NCI-H460 (cell line): ENCODE results near the gene DNAJC7. TPM values are rescaled to one million over a fixed set of nuclear protein-coding genes. Genes with fewer than 3 reads are reported as not detected.

ENCODE experiments used
- DNase-seq: peaks from one replicate; pipeline ENCODE4 v3.0.0-alpha.2; 2016; ENCODE audit warnings: low read depth; ENCODE audit errors: extremely low read depth
- total RNA-seq: library from RNA; depleted of rRNA; stranded (reverse); fragments of >200 nt; shearing (Covaris generic); gene quantifications from 2 replicates; pipeline ENCODE4 v1.2.3, GENCODE V29; 2014

DNAJC7 gene
- total RNA-seq, 1 experiment from 2014 or later: 109 TPM

DNA sequence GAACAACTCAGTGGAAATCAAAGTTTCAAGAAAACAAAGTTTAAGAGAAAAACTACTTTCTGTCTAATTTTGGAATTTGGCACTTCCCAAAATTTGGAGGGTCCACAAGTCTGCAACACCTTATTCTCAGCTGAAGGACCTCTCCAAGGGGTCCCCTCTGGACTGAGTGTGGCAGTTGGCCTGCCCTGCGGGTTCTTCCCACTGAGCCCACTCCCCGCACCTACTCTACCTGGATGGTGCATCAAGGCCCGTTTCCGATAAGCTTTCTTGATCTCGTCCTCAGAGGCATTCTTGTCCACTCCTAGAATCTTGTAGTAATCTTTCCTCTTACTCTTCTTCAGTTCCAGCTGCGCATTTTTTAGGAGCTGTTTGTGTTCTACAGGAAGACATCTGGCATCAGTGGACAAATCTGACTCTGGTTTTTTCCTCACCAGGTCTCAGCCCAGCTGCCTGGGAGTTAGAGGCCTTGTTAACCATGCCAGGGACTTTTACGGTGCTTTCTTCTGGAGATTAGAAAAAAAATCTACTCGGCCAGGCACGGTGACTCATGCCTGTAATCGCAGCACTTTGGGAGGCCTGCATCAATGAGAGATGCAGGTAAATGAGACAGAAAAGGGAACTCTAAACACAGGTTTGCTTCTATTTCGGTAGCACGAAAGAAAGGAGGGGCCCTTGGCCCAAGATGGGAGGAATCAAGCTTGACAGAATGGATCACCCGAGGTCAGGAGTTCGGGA, 35.0 kb downstream of the DNAJC7 start:
- no peak for DNase-seq

DNA sequence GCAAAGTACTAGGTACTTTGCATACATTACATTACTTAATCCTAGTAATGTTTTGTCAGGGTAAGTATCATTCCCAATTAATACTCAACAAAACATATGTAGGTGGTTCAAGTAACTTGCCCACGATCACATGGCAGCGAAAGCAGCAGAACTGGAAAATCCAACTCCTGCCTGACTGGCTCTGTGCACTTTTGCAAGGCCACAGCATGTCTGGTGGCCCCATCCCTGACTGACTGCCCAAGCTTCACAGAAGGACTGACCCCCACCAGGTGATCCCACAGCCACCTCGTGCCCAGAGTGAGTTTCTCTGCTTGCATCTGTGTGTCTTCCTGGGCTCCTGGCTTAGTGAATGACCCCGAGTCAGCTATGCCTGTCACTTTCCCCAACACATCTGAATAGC, 39.2 kb downstream of the DNAJC7 start:
- no peak for DNase-seq

DNA sequence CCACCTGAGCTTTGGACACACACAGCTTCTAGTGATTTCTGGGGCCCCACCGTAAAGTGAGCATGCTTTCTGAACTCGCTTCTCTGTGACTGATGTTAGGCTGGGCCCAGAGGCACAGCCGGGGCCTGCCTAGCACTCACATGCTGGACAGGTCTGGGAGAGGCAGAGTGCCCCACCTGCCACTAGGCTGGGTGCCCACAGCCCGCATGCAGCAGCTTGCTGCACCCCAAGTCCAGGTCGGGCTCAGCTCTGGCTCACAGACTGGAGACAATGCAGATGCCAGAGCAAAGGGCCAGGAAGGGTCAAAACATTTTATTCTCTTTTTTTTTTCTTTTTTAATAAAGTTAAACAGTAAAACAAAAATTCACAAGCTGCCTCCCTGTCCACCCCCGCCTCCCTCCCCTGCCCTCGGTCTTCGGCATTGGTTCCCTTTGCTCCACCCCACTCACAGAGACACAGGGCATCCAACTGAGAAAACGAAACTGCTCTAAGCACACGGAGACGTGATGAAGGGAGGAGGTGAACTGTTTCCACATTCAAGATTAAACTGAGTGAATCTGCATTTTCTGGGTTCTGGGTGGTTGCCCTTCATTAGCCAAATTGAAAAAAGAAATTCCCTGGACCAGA, 41.0 kb downstream of the DNAJC7 start:
- DNase-seq: no peak

DNA sequence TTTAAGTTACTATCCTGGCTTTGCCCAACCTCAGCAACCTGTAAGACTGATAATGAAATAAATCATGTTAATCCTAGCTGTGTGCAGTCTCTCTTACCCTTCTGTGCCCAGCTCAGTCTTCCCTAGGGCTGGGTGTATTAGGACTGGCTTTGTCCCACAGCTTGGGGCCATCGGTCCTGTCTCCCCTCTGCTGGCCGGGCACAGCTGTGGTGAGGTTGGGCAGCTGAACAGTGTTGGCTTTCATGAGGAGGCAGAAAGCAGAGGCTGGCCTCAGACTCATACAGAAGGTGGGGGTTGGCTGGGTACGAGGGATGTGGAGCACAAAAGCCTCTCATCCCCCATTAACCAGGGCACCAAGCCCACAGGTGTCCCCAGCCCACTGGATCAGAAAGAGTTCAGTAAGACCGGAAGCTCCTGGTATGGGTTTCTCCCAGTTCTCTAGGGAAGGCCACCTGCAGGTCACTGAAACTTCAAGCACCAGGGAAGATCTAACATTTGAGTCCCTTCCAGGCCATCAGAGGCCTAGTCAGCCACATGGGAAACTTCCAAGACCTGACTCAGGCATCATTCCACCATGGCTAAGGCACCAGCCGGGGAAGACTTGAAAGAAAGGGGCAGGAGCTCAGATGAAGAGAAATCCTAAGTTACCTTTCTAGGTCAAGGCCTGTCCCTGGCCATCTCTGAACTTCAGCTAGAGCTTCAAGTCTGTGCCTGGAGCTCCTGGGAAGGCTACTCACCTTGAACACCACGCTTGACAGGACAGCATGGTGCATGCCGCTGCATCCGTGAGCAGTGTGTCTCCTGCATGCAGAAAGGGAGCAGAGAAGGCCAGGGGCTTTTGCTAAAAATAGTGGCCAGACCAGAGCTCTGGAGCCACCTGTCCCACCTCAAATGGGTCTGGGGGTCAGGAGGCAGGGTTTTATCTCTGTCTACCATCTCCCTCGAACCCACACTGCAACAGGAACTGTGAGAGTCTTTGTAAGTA, 41.8 kb downstream of the DNAJC7 start:
- DNase-seq: no peak

DNA sequence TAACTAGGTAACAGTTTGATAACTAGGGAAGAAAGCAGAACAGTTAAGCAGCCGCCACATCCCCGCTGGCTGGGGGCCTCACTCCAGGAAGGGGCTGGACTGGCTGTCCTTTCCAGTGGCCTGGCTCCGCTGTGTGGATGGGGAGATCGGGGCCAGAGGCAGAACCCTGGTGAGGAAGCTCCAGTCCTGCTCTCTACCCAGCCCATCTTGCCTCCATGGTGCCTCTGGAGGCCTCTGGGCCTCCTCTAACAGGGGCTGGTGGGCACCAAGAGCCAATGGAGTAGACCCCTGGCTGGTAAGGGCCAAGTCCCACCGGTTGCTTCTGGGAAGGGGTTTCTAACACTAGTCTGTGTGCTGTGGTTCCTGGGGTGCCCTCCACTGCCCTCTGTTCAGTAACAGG, 42.6 kb downstream of the DNAJC7 start:
- no peak for DNase-seq

DNA sequence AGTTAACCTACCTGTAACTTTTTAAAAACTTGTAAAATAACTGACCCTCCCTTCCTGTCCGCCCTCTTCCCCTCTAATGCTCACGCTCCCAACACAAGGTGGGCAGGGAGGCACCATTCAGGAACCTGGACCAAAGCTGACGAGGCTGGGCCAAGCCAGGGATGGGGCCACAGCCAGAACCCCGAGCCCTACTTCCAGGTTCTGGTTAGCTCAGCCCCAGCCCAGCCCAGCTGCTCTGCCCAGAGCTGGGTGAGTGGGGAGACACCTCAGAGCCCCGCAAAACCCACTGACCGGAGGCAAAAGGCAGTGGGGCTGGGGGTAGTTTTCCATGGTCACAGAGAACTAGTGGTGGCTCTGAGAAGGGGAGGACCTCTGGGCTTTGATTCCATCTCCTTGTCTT, 43.2 kb downstream of the DNAJC7 start:
- DNase-seq: no peak

DNA sequence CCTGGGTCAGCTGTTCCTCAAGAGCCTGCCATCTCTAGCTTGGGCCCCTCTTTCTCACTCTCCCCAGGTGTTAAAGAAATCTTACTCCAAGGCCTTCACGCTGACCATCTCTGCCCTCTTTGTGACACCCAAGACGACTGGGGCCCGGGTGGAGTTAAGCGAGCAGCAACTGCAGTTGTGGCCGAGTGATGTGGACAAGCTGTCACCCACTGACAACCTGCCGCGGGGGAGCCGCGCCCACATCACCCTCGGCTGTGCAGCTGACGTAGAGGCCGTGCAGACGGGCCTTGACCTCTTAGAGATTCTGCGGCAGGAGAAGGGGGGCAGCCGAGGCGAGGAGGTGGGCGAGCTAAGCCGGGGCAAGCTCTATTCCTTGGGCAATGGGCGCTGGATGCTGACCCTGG, 43.8 kb downstream of the DNAJC7 start:
- DNase-seq: no peak

DNA sequence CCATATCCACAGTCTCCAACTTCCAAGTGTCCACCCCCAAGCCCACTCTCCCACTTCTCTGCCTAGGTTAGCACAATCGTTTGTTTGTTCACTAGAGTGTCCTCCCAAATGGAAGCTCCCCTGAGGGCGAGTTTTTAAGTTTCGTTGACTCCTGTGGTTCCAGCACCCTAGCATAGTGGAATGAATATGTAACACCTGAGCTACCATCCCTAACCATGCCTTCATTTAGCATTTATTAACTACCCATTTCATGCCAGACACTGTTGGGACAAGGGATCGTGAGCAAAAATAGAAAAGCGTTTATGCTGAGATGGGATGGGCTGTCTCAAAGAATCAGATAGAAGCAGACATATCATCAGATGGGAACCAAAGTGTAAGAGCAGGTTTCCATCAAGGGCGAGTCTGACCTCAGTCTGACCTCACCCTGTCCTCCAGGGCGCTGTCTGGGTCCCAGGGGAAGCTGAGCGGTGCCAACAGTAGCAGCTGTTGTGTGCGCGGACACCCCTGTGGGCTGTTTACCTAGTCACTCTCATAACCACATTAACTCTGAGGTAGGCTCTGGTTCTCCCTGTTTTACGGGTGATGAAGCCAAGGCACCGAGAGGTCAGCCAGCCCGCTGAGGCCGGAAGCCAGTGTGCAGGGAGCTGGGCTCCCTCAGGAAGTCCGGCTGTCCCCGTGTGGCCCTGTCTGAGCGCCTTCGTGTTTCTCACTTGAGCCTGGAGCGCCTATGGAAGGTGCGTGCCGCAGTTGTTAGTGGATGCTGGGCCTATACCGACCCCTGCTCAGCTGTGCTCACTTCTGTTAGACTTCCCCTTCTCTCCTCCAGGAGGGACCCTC, 44.5 kb downstream of the DNAJC7 start:
- no peak for DNase-seq

DNA sequence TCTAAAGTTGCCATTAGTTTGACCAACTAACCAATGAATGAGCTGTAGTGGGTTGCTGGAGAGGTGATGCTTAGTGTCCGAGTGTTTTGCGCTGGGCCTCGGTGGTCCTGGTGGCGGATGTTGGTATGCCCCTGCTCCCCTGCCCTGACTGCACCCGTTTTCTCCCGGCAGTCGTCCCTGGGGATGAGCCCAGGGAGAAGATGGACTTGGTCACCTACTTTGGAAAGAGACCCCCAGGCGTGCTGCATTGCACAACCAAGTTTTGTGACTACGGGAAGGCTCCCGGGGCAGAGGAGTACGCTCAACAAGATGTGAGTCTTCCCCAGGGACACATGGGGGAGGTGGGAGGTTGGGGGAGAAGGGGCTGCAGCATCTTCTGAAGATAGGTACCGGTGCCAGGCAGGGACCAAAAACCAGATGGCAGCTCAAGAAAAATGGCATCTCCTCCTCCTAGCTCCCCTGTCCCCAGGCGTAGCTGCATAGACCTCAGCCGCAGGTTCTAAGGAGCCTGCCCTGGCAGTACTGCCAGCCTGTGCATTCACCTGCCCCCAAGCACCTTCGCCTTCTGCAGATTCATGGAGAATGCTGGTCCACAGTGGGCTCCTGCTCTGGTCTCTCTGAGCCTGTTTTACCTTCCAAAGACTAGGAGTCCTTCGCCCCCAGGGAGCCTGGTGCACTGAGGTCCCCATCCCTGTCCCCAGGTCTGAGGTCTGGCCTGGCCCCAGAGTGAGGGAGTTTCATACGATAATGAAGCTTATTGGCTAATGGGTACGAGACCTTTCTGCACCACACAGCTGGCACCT, 45.3 kb downstream of the DNAJC7 start:
- DNase-seq: no peak

DNA sequence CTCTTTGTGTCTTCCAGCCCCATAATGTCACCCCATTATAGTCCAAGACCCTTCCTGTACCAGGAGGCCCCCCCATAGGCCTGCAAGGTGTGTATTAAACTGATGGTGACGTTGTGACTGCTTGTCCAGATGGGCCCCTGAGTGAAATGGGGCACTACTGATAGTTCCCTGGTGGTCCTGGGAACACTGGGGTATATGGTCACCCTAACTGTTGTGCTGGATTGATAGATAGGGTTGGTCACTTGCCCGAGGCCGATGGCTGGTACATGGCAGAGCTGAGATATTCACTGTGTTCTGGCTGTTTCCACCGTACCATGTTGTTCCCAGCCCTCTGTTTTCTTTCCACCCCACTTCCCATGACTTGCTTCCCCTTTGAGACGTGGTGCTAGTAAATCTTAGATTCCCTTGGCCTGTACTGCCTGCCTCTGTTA, 46.3 kb downstream of the DNAJC7 start:
- no peak for DNase-seq

DNA sequence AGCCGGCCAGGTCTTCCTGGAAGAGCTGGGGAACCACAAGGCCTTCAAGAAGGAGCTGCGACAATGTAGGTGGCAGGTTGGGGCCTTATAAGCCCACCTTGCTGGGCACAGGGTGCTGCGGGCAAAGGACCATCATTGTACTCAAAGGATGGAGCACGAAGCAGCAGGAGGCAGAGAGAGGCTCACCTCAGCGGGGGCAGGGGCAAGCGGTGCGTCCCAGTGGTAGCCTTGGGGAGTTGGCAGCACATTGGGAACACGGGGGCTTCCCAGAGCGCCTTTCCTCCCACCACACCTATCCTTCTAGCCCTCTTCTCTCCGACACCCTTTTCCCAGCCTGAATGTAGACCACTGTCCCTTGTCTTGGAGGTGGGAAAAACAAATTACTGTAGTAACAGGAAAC, 48.6 kb downstream of the DNAJC7 start:
- DNase-seq: no peak

DNA sequence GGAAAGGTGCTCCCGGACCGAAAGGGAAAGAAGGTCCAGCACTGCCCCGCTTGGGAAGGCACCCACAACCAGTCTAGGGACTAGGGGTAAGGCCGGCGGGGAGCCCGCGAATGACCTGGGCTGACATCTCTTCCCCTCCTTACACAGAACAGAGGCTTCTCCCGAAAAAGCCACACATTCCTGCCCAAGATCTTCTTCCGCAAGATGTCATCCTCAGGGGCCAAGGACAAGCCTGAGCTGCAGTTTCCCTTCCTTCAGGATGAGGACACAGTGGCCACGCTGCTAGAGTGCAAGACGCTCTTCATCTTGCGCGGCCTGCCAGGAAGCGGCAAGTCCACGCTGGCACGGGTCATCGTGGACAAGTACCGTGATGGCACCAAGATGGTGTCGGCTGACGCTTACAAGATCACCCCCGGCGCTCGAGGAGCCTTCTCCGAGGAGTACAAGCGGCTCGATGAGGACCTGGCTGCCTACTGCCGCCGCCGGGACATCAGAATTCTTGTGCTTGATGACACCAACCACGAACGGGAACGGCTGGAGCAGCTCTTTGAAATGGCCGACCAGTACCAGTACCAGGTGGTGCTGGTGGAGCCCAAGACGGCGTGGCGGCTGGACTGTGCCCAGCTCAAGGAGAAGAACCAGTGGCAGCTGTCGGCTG, 49.2 kb downstream of the DNAJC7 start:
- DNase-seq: no peak

DNA sequence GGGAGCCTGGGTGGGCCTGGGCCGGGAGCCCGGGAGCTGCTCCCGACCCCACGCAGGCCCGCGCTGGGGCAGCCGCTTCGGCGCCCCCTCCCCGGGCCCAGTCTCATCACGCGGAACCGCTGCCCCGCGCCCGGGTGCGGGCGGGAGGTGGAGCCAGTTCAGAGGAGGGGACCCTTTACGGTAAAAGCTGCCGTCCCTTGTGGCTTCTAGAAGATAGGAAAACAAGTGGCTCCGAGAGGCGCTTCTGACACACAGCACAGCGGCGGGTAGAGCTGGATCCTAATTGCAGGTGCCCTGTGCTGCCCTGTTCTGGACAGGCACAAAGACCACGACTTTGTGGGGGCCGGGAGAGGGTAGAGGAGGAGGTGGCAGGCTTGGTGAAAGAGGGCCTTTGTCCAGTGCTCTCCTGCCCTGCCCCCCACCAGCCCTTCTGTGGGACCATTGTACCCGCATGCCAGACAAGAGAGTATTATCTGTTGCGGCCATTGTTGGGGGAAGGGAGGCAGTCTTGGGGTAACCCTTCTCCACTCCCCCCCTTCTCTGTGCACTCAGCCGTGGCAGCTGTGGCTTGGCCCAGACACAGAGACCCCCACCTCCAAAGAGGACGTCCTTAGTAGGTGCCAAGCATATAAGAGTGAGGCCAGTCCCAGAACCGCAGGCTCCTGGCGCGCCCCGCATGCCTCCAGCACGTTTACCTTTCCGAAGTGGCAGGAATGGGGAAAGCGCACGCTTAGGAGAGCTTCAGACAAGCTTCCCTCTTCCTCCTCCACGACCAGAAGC, 49.9 kb downstream of the DNAJC7 start:
- DNase-seq: no peak

DNA sequence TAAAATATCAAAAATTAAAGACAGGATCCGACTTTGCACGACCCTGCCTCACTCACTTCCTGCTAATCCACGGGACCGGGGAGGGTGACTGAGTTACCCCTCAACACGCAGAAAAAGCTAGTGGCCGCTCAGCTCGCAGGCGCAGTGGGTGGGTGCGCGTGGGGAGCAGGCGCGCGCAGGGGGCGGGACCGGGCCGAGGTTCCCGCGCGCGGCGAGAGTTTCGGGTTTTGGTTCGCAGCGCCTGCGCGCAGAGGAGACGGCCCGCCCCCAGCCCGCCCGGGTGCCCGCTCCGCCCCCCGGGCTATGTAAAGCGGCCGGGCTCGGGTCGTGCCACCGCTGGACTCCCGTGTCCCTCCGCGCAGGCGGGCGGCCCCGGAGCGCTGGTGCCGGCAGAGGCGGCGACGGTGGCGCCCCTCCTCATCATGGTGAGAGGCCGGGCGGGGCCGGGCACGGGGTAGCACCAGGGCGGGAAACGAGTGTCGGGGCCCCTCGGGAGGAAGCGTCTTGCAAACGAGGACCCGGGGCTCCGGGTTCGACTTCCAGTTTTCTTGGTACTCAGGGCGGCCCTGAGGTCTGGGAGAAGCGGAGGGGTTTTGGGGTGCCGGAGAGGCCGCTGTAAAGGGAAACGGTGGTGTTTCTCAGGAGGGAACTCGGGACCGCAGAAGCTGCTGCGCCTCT, 50.6 kb downstream of the DNAJC7 start, which contains the start of gene CNP:
CNP (plus strand) TSS at position 333 of the 678 bp plus-strand sequence; CDS start at position 423, 90 bp downstream.
- DNase-seq: peak; percentile 84

DNA sequence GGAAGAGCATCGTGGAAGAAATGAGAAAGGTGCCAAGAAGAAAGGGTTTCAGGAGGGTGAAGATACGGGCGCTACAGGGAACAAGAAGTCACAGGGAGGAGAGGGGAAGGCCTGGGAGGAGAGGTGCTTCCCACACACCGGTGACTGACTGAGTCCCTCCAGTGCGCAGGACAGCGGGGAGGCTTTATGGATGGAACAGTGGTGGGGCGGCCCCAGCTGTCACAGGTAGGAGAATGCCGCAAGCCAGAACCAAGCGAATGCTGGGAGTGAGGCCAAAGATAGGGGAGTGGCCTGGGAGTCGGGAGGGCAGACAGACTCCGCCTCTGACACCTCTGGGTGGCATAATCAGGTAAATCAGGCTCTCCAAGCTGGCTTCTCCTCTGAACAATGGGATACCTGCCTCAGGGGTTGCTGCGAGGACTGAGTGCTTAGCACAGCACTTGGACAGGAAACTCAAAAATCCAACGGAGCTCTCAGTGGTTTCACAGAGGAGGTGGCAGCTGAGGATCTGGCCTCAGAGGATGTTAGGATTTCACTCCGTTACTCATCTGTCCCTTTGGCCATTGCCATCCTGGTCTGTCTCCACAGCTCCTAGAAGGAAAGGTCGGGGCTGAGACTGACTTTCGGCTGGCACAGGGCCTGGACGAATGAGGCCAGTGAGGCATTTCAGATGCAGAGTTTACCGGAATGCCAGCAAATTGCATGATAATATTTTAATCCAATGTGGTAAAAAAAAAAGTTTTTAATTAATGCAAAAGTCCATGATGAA, 51.4 kb downstream of the DNAJC7 start:
- DNase-seq: no peak

DNA sequence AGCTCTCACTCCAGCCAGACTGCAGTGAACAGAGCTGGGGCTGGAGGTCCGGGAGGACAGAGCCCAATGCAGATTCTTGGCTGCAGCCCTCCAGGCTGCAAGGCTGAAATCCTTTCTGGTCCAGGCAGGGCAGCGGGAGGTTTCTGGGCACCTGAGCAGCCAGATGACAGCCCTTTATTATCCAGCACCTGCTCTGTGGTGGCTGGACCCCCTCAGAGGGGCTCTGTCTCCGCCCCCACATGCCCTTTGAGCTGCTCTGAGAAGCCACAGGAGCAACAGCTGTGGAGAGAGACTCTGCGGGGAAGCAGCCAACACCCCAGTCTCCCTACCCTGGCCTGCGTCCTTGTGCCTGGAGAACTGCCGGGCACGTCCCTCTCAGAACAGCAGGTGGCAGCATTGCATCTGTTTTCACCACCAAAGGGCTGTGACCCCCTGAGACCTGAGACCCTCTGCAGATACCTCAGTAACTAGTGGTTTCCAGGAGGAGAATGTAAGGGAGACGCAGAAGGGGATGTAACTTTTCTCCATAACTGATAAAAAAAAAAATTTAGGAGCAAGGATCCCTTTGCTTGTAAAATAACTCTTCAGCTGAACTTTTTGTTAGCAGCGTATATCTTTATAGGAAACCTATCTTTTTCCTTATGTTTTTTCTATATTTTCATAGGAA, 54.3 kb downstream of the DNAJC7 start:
- peak; percentile 61 for DNase-seq
